GM18519 (cell line): ENCODE results near the gene PRAMEF27.
"Not testable (repeated sequence)": the region's sequence is repeated elsewhere in the genome, so short reads cannot be mapped to it uniquely, and the experiment has no call there.

Experiments used
- ATAC-seq: cut with Tn5 transposase; IDR thresholded peaks from one replicate; pipeline ENCODE4 v1.9.1; 2021; ENCODE audit warnings: mild to moderate bottlenecking, moderate library complexity; ENCODE audit not compliant: unreplicated experiment, low FRiP score

PRAMEF27 gene

GRCh38 chr1:13056475-13056874, at the start of gene PRAMEF27:
TSS of gene PRAMEF27 (minus strand) at chr1:13056575. CDS start at chr1:13053659, 2,916 bp downstream.
- not testable (repeated sequence) for ATAC-seq

- ATAC-seq = not testable (repeated sequence)
Measured at GRCh38 chr1:13070474-13070873, 14.1 kb upstream of the PRAMEF27 start, which contains the start of gene PRAMEF25. TSS of gene PRAMEF25 (plus strand) at chr1:13070774. CDS start at chr1:13073694, 2,920 bp downstream.

GRCh38 chr1:13019846-13020245, 36.5 kb downstream of the PRAMEF27 start:
- ATAC-seq = not testable (repeated sequence)

- ATAC-seq = not testable (repeated sequence)
Measured at GRCh38 chr1:13011932-13012331, 44.4 kb downstream of the PRAMEF27 start.

GRCh38 chr1:13009348-13009747, 47.0 kb downstream of the PRAMEF27 start:
- not testable (repeated sequence) for ATAC-seq

- ATAC-seq = not testable (repeated sequence)
Measured at GRCh38 chr1:13005732-13006131, 50.6 kb downstream of the PRAMEF27 start.
